GM12878 (cell line): ENCODE measurements around the gene AQP3. TPM values are rescaled to one million over a fixed set of nuclear protein-coding genes. Genes with fewer than 3 reads are reported as not detected.
A peak's percentile ranks its signal among the peaks of the same experiment; 100 is the strongest.
"Not testable (repeated sequence)": the region's sequence is repeated elsewhere in the genome, so short reads cannot be mapped to it uniquely, and the experiment has no call there.

Experiments used
- ATAC-seq: fragments of 200-7000 bp; cut with Tn5 transposase; 3 replicates; pipeline ENCODE4 v1.9.1; 2020; ENCODE audit warnings: mild to moderate bottlenecking, moderate library complexity
- BruUV-seq: library from RNA; stranded (reverse); fragments of 400-500 nt; replicated peaks from 2 replicates; lab custom pipeline; 2021; lab: Mats Ljungman, UMichigan
- CTCF ChIA-PET: fragments of 300-600 bp; sonication (Branson Sonifier 250); formaldehyde crosslinking; extraction: SDS; loops from one replicate; lab custom pipeline; 2021; ENCODE audit warnings: inconsistent platforms; lab: Yijun Ruan, JAX
- POLR2A ChIA-PET: fragments of 350-600 bp; formaldehyde crosslinking; extraction: SDS; loops from one replicate; lab custom pipeline; 2021; ENCODE audit warnings: inconsistent platforms; lab: Charles Lee
- RAD21 ChIA-PET: fragments of 300-600 bp; sonication (Branson Sonifier 250); formaldehyde crosslinking; loops from one replicate; lab custom pipeline; 2023; ENCODE audit warnings: antibody characterized with exemption; ENCODE audit not compliant: unreplicated experiment; lab: Charles Lee
- SMC1A ChIA-PET: fragments of 300-600 bp; sonication (Branson Sonifier 250); formaldehyde crosslinking; loops from one replicate; lab custom pipeline; 2023; ENCODE audit not compliant: unreplicated experiment, uncharacterized antibody; lab: Charles Lee
- DNase-seq: peaks from one replicate; pipeline ENCODE4 v3.0.0-alpha.2; 2011; ENCODE audit warnings: low read depth, low spot score
- FAIRE-seq: peaks from 3 replicates; lab custom pipeline; 2011; peaks lifted over from hg19 to GRCh38; lab: Jason Lieb, UNC
- H2AFZ ChIP-seq: 2 replicates; pipeline ENCODE4 v1.6.0; 2011; ENCODE audit warnings: low read depth, low read length, control low read depth; ENCODE audit not compliant: control insufficient read depth
- H3K27ac ChIP-seq: 2 replicates; pipeline ENCODE4 v1.5.1; 2011; ENCODE audit warnings: control low read depth; ENCODE audit not compliant: control insufficient read depth, insufficient read depth
- H3K27me3 ChIP-seq, 2 experiments: replicated peaks in 1 of 2; 2 replicates each; pipeline versions ENCODE4 v1.6.0 to v1.6.1; 2011; ENCODE audit warnings: low read length in 1 of 2; ENCODE audit not compliant: control insufficient read depth in 2 of 2, insufficient read depth in 2 of 2
- H3K36me3 ChIP-seq, 2 experiments: 2 replicates each; pipeline ENCODE4 v1.5.1; 2011; ENCODE audit warnings: low read length in 1 of 2; ENCODE audit not compliant: control insufficient read depth in 2 of 2, insufficient read depth in 2 of 2
- H3K4me1 ChIP-seq: 2 replicates; pipeline ENCODE4 v1.6.1; 2011; ENCODE audit warnings: mild to moderate bottlenecking, low read length, moderate library complexity, mixed read lengths; ENCODE audit not compliant: control insufficient read depth, insufficient read depth
- H3K4me2 ChIP-seq: 2 replicates; pipeline ENCODE4 v1.6.0; 2011; ENCODE audit warnings: control low read depth; ENCODE audit not compliant: control insufficient read depth, insufficient read depth
- H3K4me3 ChIP-seq: fragments of 200-600 bp; sonication (generic); 2 replicates; pipeline ENCODE4 v1.5.1; 2016
- H3K79me2 ChIP-seq: 2 replicates; pipeline ENCODE4 v1.6.0; 2011; ENCODE audit warnings: low read length; ENCODE audit not compliant: control insufficient read depth, insufficient read depth
- H3K9ac ChIP-seq: 2 replicates; pipeline ENCODE4 v1.8.0; 2011; ENCODE audit warnings: low read length, control low read depth, mixed read lengths; ENCODE audit not compliant: control insufficient read depth, insufficient read depth
- H3K9me3 ChIP-seq: replicated peaks from 3 replicates; pipeline ENCODE4 v1.5.1; 2011; ENCODE audit warnings: mild to moderate bottlenecking, low read length; ENCODE audit not compliant: control insufficient read depth, insufficient read depth
- H4K20me1 ChIP-seq: 2 replicates; pipeline ENCODE4 v1.6.0; 2011; ENCODE audit not compliant: control insufficient read depth, insufficient read depth
- ZNF384 ChIP-seq: IDR thresholded peaks from 2 replicates; pipeline ENCODE4 v1.6.1; 2012; ENCODE audit warnings: low read depth, mild to moderate bottlenecking, low read length, improper control_type of control experiment, borderline replicate concordance
- WGBS: methylation state at CpG from one replicate; pipeline ENCODE4 v1.1.6; 2016; ENCODE audit warnings: low lambda C conversion rate; ENCODE audit not compliant: insufficient replicate concordance, insufficient coverage; ENCODE audit errors: missing lambda C conversion rate; 5-methylcytosine and 5-hydroxymethylcytosine counted together
- in situ Hi-C: fragments of 300-500 bp; cut with MboI; formaldehyde crosslinking; loops from 9 replicates; pipeline ENCODE4 v1.14.3; 2018; ENCODE audit warnings: mixed read lengths
- intact Hi-C: fragments of 100-400 bp; cut with micrococcal nuclease; formaldehyde crosslinking; loops from one replicate; pipeline ENCODE4 v1.14.2; 2022; ENCODE audit not compliant: unreplicated experiment
- polyA plus RNA-seq, 11 experiments: library from polyadenylated mRNA; depleted of rRNA in 4 of 11; unstranded in 6 of 11; stranded (reverse) in 5 of 11; fragments of >200 nt; fragmentation: Nextera tagmentation in 4 of 11; fragmentation: Illumina TruSeq in 1 of 11; extraction: Ambion mirVana in 4 of 11; extraction: Trizol in 1 of 11; gene quantifications; 1 replicate in 1 of 11; 2 replicates in 10 of 11; pipeline versions ENCODE4 v1.2.1 to v1.2.3, GENCODE V29; 2011 to 2016; ENCODE audit warnings: inconsistent platforms in 2 of 11, missing spikeins in 2 of 11, low read depth in 1 of 11
- total RNA-seq, 4 experiments: library from RNA; depleted of rRNA in 3 of 4; stranded (reverse); fragments of >200 nt in 3 of 4; fragmentation: Illumina TruSeq in 1 of 4; extraction: Trizol in 1 of 4; gene quantifications; 2 replicates each; pipeline versions ENCODE4 v1.2.1 to v1.2.3, GENCODE V29; 2013 to 2021
- TF ChIP-seq, protein P1 (sequence below): fragments of 450-650 bp; IDR thresholded peaks from 2 replicates; pipeline ENCODE4 v1.6.1; 2016; ENCODE audit warnings: mild to moderate bottlenecking, moderate library complexity, borderline replicate concordance

The AQP3 gene
- total and polyA plus RNA-seq, 10 of the 15 experiments (the other 5 are each of a cell fraction or from before 2014, with no cell fraction given) = 0.60 to 11.8 (median 4.5) TPM

DNA sequence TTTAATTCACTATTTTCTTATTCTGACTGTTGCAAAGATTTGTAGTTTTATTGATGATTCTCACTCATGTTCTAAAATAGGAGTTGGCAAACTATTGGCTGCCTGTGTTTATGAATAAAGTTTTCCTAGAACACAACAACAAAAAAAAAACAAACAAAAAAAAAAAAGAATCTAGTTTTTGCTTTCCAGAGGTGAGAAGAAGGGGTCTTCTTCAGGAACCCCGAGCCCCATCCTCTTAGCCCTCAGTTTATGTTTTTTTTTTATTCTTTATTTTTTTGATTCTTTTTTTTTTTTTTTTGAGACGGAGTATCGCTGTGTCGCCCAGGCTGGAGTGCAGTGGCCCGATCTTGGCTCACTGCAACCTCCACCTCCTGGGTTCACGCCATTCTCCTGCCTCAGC, 22.9 kb downstream of the AQP3 start:
- SMC1A ChIA-PET, POLR2A ChIA-PET, RAD21 ChIA-PET, H3K27me3 ChIP-seq, H3K27ac ChIP-seq, ATAC-seq, H3K9me3 ChIP-seq, H3K4me3 ChIP-seq, H4K20me1 ChIP-seq, intact Hi-C loops, H3K4me1 ChIP-seq, H3K79me2 ChIP-seq, BruUV-seq, H3K4me2 ChIP-seq, H2AFZ ChIP-seq, DNase-seq, in situ Hi-C loops, H3K9ac ChIP-seq, H3K36me3 ChIP-seq, FAIRE-seq: not testable (repeated sequence)
- CTCF ChIA-PET = interaction anchor here (1.4 kb wide), 1 partner anchor 42 kb away, joined by 3 read pairs; no protein-coding TSS in a partner anchor
- TF ChIP-seq ZNF384 = 0 out of 2 replicates have a peak, but pooled peaks have one; percentile 14
- TF ChIP-seq, protein P1, sequence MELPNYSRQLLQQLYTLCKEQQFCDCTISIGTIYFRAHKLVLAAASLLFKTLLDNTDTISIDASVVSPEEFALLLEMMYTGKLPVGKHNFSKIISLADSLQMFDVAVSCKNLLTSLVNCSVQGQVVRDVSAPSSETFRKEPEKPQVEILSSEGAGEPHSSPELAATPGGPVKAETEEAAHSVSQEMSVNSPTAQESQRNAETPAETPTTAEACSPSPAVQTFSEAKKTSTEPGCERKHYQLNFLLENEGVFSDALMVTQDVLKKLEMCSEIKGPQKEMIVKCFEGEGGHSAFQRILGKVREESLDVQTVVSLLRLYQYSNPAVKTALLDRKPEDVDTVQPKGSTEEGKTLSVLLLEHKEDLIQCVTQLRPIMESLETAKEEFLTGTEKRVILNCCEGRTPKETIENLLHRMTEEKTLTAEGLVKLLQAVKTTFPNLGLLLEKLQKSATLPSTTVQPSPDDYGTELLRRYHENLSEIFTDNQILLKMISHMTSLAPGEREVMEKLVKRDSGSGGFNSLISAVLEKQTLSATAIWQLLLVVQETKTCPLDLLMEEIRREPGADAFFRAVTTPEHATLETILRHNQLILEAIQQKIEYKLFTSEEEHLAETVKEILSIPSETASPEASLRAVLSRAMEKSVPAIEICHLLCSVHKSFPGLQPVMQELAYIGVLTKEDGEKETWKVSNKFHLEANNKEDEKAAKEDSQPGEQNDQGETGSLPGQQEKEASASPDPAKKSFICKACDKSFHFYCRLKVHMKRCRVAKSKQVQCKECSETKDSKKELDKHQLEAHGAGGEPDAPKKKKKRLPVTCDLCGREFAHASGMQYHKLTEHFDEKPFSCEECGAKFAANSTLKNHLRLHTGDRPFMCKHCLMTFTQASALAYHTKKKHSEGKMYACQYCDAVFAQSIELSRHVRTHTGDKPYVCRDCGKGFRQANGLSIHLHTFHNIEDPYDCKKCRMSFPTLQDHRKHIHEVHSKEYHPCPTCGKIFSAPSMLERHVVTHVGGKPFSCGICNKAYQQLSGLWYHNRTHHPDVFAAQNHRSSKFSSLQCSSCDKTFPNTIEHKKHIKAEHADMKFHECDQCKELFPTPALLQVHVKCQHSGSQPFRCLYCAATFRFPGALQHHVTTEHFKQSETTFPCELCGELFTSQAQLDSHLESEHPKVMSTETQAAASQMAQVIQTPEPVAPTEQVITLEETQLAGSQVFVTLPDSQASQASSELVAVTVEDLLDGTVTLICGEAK = peak; percentile 50; the same call in 1 of the 2 replicates
- 28% methylated on average over 3 of the region's 6 CpGs for WGBS

DNA sequence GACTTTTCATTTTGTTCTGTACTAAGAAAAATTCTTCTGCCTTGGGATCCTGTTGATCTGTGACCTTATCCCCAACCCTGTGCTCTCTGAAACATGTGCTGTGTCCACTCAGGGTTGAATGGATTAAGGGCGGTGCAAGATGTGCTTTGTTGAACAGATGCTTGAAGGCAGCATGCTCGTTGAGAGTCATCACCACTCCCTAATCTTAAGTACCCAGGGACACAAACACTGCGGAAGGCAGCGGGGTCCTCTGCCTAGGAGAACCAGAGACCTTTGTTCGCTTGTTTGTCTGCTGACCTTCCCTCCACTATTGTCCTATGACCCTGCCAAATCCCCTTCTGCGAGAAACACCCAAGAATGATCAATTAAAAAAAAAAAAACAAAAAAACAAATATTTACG, 23.4 kb downstream of the AQP3 start:
- H3K9ac ChIP-seq, H4K20me1 ChIP-seq, H3K4me3 ChIP-seq, H3K9me3 ChIP-seq, H3K36me3 ChIP-seq, BruUV-seq, H3K27ac ChIP-seq, H3K4me1 ChIP-seq, ATAC-seq, FAIRE-seq, in situ Hi-C loops, POLR2A ChIA-PET, DNase-seq, H3K4me2 ChIP-seq, H3K27me3 ChIP-seq, SMC1A ChIA-PET, RAD21 ChIA-PET, CTCF ChIA-PET, H2AFZ ChIP-seq, intact Hi-C loops, H3K79me2 ChIP-seq: not testable (repeated sequence)
- 42% methylated on average over 3 of the region's 7 CpGs for WGBS
